ENCODE measurements around the gene ETV3L.

The ETV3L gene

DNA sequence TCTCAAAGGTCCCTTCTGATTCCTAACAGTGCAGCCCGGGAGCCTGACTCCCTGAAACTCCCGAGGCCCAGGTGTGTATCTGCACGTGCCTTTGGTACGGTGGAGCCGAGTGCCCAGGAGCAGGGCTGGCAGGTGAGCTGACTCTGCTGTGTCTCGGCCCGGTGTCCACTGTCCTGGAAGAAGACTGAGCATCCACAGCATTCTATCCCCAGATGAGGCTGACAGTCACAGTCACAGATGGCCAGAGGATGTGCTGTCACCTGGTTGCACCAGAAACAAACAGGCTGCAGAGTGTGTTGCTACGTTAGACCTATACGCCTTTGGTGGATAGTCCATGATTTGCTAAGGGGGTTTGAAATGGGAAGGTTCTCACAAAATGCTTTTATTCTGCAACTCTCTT, 9.8 kb downstream of the ETV3L start:
- TF ChIP-seq TAF1 (IDR thresholded peaks at IDR 0.05; ENCODE audit: borderline replicate concordance, insufficient read depth, low read length), result no peak
- no peak for TF ChIP-seq POLR2AphosphoS5 (IDR thresholded peaks at IDR 0.05; ENCODE audit: low read depth, low read length)
- no peak for TF ChIP-seq SIN3A (IDR thresholded peaks at IDR 0.05; ENCODE audit: borderline replicate concordance, insufficient read depth, low read length)
- TF ChIP-seq FOXP2 (optimal IDR thresholded peaks at IDR 0.05; ENCODE audit: borderline replicate concordance, extremely low read depth, extremely low read length, insufficient read depth), result no peak
- TF ChIP-seq, protein P1, sequence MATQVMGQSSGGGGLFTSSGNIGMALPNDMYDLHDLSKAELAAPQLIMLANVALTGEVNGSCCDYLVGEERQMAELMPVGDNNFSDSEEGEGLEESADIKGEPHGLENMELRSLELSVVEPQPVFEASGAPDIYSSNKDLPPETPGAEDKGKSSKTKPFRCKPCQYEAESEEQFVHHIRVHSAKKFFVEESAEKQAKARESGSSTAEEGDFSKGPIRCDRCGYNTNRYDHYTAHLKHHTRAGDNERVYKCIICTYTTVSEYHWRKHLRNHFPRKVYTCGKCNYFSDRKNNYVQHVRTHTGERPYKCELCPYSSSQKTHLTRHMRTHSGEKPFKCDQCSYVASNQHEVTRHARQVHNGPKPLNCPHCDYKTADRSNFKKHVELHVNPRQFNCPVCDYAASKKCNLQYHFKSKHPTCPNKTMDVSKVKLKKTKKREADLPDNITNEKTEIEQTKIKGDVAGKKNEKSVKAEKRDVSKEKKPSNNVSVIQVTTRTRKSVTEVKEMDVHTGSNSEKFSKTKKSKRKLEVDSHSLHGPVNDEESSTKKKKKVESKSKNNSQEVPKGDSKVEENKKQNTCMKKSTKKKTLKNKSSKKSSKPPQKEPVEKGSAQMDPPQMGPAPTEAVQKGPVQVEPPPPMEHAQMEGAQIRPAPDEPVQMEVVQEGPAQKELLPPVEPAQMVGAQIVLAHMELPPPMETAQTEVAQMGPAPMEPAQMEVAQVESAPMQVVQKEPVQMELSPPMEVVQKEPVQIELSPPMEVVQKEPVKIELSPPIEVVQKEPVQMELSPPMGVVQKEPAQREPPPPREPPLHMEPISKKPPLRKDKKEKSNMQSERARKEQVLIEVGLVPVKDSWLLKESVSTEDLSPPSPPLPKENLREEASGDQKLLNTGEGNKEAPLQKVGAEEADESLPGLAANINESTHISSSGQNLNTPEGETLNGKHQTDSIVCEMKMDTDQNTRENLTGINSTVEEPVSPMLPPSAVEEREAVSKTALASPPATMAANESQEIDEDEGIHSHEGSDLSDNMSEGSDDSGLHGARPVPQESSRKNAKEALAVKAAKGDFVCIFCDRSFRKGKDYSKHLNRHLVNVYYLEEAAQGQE (IDR thresholded peaks at IDR 0.05; ENCODE audit: insufficient read depth in 1 of 2, low read depth in 2 of 2, low read length in 2 of 2), result no peak

DNA sequence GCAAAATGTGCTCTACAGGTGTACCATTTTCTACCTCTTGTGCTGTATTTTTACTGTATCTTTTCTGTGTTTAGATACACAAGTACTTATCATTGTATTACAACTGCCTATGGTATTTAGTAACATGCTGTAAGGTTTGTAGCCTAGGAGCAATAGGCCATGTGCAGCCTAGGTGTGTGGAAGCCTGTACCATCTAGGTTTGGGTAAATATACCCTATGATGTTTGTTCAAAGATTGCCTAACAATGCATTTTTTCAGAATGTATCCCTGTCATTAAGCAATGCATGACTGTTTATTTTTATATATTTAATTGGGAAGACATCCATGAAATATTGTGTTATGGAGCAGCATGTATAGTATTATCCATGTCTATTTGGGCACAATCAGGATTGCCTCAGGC, 11.0 kb downstream of the ETV3L start:
- TF ChIP-seq SIN3A (IDR thresholded peaks at IDR 0.05; ENCODE audit: borderline replicate concordance, insufficient read depth, low read length) (no peak), TAF1 (IDR thresholded peaks at IDR 0.05; ENCODE audit: borderline replicate concordance, insufficient read depth, low read length) (no peak), POLR2AphosphoS5 (IDR thresholded peaks at IDR 0.05; ENCODE audit: low read depth, low read length) (no peak), FOXP2 (optimal IDR thresholded peaks at IDR 0.05; ENCODE audit: borderline replicate concordance, extremely low read depth, extremely low read length, insufficient read depth) (no peak)
- TF ChIP-seq, protein P1 (IDR thresholded peaks at IDR 0.05; ENCODE audit: insufficient read depth in 1 of 2, low read depth in 2 of 2, low read length in 2 of 2), result no peak

DNA sequence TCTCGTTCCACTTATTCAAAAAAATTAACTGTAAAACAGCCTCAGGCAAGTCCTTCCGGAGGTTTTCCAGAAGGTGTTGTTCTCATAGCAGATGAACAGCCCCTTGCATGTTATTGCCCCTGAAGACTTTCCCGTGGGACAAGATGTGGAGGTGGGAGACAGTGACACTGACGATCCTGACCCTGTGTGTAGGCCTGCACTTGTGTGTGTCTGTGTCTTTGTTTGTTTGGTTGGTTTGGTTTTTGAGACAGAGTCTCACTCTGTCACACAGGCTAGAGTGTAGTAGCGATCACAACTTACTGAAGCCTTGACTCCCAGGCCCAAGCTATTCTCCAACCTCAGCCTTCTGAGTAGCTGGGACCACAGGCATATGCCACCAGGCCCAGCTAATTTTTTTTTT, 12.6 kb downstream of the ETV3L start:
- TF ChIP-seq, protein P1 (IDR thresholded peaks at IDR 0.05; ENCODE audit: insufficient read depth in 1 of 2, low read depth in 2 of 2, low read length in 2 of 2), result no peak
- TF ChIP-seq SIN3A (IDR thresholded peaks at IDR 0.05; ENCODE audit: borderline replicate concordance, insufficient read depth, low read length) (no peak), FOXP2 (optimal IDR thresholded peaks at IDR 0.05; ENCODE audit: borderline replicate concordance, extremely low read depth, extremely low read length, insufficient read depth) (no peak), TAF1 (IDR thresholded peaks at IDR 0.05; ENCODE audit: borderline replicate concordance, insufficient read depth, low read length) (no peak), POLR2AphosphoS5 (IDR thresholded peaks at IDR 0.05; ENCODE audit: low read depth, low read length) (no peak)

DNA sequence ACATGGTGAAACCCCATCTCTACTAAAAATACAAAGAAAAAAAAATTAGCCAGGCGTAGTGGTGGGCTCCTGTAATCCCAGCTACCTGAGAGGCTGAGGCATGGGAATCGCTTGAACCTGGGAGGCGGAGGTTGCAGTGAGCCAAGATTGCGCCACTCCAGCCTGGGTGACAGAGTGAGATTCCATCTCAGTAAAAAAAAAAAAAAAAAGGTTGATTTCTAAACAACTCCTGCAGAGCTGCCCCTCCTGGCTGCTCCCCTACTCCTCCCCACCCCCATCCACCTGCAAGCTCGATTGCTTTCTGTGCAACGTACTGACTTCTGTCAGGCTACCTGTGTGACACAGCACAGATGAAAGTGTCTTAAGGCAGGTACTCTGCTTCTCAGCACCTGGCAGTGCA, 13.3 kb downstream of the ETV3L start:
- TF ChIP-seq SIN3A (IDR thresholded peaks at IDR 0.05; ENCODE audit: borderline replicate concordance, insufficient read depth, low read length) (no peak), POLR2AphosphoS5 (IDR thresholded peaks at IDR 0.05; ENCODE audit: low read depth, low read length) (no peak), TAF1 (IDR thresholded peaks at IDR 0.05; ENCODE audit: borderline replicate concordance, insufficient read depth, low read length) (no peak), FOXP2 (optimal IDR thresholded peaks at IDR 0.05; ENCODE audit: borderline replicate concordance, extremely low read depth, extremely low read length, insufficient read depth) (no peak)
- TF ChIP-seq, protein P1 (IDR thresholded peaks at IDR 0.05; ENCODE audit: insufficient read depth in 1 of 2, low read depth in 2 of 2, low read length in 2 of 2), result no peak

DNA sequence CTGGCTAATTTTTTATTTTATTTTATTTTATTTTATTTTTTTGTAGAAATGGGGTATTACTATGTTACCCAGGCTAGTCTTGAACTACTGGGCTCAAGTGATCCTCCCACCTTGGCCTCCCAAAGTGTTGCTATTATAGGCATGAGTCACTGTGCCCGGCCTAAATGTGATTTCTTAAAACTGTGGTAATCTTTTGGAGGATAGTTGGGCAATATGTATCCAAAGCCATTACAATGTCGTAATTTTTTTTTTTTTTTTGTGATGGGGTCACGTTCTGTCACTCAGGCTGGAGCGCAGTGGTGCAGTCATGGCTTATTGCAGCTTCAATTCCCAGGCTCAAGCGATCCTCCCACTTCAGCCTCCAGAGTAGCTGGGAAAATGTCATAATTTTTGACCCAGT, 14.2 kb downstream of the ETV3L start:
- TF ChIP-seq POLR2AphosphoS5 (IDR thresholded peaks at IDR 0.05; ENCODE audit: low read depth, low read length) (no peak), SIN3A (IDR thresholded peaks at IDR 0.05; ENCODE audit: borderline replicate concordance, insufficient read depth, low read length) (no peak), FOXP2 (optimal IDR thresholded peaks at IDR 0.05; ENCODE audit: borderline replicate concordance, extremely low read depth, extremely low read length, insufficient read depth) (no peak), TAF1 (IDR thresholded peaks at IDR 0.05; ENCODE audit: borderline replicate concordance, insufficient read depth, low read length) (no peak)
- TF ChIP-seq, protein P1 (IDR thresholded peaks at IDR 0.05; ENCODE audit: insufficient read depth in 1 of 2, low read depth in 2 of 2, low read length in 2 of 2), result no peak

Data from PFSK-1 (cell line).